Measurements from ENCODE around the gene FADS2.

DNA sequence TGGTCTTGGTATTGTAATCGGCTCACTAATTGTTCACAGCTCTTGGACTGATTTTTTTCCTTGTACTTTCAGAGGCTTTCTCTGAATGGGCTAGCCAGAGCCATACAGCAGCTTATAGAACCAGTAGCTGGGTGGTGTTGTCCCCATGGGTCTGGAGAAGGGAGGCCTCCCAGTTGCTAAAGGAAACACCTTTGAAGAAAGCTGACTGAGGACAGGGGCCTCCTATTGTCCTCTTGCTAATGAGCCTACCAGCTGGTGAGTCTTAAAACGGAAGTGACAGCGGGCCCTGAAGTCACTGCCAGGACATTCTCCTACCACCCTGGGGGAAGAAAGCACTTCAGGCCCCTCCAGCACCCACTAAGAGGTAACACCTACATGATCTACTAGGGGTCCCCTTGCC lies 53.3 kb downstream of the FADS2 start:
- TF ChIP-seq, protein P1, sequence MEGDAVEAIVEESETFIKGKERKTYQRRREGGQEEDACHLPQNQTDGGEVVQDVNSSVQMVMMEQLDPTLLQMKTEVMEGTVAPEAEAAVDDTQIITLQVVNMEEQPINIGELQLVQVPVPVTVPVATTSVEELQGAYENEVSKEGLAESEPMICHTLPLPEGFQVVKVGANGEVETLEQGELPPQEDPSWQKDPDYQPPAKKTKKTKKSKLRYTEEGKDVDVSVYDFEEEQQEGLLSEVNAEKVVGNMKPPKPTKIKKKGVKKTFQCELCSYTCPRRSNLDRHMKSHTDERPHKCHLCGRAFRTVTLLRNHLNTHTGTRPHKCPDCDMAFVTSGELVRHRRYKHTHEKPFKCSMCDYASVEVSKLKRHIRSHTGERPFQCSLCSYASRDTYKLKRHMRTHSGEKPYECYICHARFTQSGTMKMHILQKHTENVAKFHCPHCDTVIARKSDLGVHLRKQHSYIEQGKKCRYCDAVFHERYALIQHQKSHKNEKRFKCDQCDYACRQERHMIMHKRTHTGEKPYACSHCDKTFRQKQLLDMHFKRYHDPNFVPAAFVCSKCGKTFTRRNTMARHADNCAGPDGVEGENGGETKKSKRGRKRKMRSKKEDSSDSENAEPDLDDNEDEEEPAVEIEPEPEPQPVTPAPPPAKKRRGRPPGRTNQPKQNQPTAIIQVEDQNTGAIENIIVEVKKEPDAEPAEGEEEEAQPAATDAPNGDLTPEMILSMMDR (conservative IDR thresholded peaks at IDR 0.05; ENCODE audit: low read length): no peak
- no peak for TF ChIP-seq EZH2phosphoT487 (IDR thresholded peaks at IDR 0.05; ENCODE audit: borderline replicate concordance, low read depth, low read length)

All from OCI-LY7 (cell line).